HG02938 (cell line): ENCODE results near the gene PSMC5.

Experiments
- ATAC-seq: cut with Tn5 transposase; IDR thresholded peaks from one replicate; pipeline ENCODE4 v1.9.1; 2021; ENCODE audit warnings: mild to moderate bottlenecking, moderate library complexity; ENCODE audit not compliant: unreplicated experiment

PSMC5 gene

DNA sequence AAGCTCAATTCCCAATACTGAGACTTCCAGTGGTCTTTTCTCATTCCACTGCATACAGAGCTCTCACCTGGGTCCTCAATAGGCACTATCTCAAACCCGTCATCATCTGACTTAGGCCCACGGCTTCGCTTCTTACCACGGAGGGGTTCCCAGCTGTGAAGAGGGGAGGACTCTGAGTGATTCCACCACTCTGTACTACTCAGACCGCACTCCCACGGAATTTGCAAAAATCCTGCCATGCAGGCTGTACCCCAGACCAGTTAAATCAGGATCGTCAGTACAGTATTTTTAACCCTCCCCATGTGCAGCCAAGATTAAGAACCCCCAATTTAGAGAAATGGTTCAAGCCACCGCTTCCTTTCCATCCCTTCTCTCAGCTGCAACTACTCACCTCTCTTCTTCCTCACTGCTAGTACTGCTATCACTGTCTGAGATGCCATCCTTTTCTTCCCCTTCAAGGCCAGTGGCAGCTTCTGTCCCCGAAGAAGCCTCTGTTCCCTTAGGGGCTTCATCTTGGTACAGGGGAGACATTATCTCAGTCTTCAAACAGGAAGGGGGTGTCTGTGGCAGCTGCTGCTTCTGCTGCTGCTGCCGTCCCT is 6.2 kb upstream of the PSMC5 start:
- ATAC-seq: no peak

DNA sequence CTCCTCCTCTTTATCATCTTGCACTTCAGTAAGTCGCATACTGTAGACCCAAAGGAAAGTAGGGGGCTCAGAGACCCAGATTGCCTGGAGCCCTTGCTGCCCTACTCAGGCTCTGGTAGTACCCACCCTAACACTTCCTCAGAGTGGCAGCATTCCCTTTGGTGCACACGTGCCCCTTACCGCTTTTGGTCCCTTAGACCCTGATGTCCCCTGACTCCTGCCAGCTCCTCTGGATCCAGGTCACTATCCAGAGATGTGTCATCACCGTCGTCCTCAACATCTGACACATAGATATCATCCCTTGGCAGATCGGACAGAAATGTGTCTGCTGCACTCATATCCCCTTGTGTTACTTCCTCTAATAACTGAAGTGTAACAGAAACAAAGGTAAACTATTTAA is 5.4 kb upstream of the PSMC5 start:
- ATAC-seq: no peak

GRCh38 chr17:63822537-63822936 is 4.7 kb upstream of the PSMC5 start:
- ATAC-seq: no peak

DNA sequence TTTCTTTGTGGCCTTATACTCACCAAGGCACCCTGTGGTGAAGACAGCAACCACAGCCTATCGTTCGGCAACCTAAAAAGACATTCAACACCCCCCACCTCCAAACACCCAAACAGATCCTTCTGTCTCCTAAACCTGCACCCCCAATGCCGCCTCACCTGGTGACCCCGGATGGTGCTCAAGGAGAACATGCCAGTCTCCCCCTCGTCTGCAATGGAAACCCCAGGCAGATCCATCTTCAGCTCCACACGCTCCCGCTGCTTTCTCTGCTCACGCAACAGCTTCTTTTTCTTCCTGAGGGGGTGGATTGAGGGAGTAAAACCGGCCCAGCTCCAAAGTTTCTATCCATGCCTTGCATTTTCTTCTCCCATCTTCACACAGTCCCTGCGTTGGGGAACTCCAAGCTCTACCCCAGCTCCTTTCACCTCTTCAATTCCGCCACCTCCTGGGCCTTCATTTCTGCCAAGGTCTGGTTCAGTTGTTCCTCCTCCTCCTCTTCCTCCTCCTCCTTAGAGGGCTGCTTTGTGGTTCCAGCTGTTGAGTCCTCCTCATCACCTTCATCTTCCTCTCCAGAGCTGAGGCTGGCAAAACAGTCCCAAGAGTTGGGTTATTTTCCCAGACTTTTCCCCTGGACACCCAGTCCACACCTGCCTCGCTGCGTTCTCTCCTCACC is 3.4 kb upstream of the PSMC5 start:
- no peak for ATAC-seq

GRCh38 chr17:63824362-63824761 is 2.9 kb upstream of the PSMC5 start:
- no peak for ATAC-seq

DNA sequence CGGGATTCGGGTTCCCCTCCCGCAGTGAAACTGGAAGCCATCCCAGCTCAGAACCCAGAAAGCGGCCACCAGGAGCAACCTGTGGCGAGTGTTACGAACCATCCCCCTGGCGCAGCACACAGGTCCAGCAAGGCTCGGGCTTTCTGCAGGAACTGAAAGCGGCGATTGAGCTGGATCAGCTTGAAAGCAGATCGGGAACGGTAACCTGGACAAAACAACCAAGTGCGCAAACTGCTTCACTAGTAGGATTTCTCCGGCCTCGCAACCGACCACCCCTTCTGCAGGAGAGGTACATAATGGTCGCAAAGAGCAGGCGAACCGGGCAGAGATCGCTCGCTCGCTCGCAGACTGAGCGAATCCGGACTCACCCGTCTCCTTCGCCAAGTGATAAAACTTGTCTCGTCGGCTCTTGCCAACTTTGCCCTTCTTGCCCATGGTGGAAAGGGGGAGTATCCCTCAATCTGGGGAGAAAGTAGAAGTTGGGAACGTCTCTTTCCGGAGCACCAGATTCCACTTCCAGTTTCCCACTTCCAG is 696 bp upstream of the PSMC5 start:
- ATAC-seq: peak; percentile 6

- no peak for ATAC-seq
These were observed 580 bp downstream of the PSMC5 start for GRCh38 chr17:63827801-63828221.

DNA sequence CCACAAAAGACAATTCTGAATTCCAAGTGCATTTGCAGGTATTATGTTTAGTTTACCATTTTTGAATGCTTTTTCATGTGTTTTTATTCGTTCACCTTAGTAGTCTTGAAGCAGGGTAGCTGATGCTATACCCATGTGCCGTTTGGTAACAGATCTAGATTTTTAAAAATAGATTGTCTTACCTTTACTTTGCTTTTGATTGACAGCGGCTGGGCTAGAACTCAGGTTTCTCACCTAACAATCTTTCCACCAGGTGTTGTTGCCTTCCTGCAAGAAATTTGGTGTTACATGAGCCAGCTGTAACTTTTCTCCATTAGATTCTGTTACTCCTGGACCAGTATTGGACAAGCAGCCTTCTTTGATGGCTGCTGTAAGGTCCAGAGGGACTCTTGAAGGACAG is 1.7 kb downstream of the PSMC5 start:
- ATAC-seq: no peak

- ATAC-seq: no peak
These were observed 3.0 kb downstream of the PSMC5 start for GRCh38 chr17:63830278-63830677.

- ATAC-seq: no peak
These were observed 3.8 kb downstream of the PSMC5 start for GRCh38 chr17:63830904-63831491.

DNA sequence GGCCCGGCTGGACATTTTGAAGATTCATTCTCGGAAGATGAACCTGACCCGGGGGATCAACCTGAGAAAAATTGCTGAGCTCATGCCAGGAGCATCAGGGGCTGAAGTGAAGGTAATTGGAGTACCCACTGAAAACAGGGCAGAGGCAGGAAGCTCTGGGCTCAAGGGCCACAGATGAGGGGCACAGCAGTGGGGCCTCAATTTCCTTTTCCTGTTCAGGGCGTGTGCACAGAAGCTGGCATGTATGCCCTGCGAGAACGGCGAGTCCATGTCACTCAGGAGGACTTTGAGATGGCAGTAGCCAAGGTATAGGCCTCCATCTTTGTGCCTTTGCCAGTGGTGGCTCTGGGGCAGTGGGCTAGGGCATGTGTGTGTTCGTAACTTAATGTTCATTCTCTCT is 4.3 kb downstream of the PSMC5 start:
- no peak for ATAC-seq

DNA sequence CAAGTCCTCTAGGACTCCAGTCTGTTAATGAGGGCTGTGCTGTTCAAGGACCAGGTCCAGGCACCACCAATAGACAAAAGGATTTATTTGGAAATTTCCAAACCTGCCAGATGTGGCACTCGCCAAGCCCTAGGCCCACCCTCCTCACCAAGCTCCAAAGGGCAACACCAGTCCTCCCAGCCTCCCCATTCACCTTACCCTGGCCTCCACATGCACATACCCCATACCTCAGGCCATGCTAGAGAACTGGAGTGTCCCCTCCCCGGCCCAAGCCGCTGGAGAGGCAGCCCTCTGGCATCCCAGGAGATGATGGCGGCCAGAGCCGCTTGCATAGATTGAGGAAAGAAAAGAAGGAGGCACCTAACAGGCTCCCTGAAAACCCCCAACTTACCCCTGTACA is 4.8 kb downstream of the PSMC5 start:
- ATAC-seq: no peak

GRCh38 chr17:63832455-63832854 is 5.2 kb downstream of the PSMC5 start:
- ATAC-seq: no peak

- no peak for ATAC-seq
These were observed 6.0 kb downstream of the PSMC5 start for GRCh38 chr17:63833026-63833740.

GRCh38 chr17:63833741-63834373 is 6.6 kb downstream of the PSMC5 start:
- ATAC-seq: no peak

DNA sequence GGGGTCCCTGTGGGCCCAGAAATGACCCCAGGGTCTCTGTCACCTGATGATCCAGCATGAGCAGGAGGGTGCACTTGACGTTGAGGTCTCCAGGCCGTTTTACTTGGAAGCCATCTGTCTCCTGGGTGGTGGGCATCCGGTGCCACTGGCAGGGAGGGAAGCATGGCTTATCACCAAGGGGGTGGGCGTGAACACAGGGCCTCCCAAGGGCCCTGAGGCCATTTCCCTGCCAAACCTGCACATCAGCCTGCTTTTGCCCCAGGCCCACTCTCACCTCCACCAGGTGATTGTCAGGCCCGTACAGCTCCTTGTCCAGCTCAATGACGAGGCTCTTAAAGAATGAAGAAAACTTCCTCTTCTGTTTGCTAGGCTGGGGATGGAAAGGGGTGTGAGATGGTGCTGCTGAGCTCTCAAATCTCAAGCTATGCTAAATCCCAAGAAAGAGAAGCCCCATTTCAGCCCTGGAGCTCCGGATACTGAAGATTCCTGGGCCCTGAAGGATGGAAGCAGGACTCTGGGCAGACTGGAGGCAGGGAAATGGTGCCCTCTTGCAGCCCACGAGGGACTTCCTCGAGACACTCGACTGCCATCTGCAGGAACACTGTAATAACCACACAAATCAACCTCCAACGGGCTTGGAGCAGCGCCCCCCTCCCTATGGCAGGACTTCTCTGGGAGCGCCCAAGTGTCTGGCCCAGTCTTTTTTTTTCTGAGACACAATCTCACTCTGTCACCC is 7.4 kb downstream of the PSMC5 start:
- ATAC-seq: no peak

- ATAC-seq: no peak
These were observed 8.0 kb downstream of the PSMC5 start for GRCh38 chr17:63835167-63835720.

DNA sequence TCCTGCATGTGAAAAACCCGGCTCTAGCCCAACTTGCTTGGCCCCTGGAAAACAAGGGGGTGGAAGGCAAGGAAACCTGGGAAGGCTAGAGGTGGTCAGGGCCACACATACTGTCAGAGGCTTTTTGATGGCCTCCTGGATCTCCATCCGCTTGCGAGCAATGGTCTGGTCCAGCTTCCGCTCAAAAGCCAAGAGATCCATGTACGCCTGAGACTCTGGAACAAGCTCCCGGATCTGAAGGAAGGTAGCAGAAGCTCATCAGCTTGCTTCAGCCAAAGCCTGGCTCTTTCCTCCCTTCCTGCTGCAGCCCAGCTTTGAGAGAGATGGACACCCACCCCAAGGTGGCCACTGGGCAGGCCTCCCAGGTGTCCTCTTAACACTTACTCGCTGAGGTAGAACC is 9.6 kb downstream of the PSMC5 start:
- no peak for ATAC-seq

- no peak for ATAC-seq
These were observed 10.2 kb downstream of the PSMC5 start for GRCh38 chr17:63837480-63837879.

DNA sequence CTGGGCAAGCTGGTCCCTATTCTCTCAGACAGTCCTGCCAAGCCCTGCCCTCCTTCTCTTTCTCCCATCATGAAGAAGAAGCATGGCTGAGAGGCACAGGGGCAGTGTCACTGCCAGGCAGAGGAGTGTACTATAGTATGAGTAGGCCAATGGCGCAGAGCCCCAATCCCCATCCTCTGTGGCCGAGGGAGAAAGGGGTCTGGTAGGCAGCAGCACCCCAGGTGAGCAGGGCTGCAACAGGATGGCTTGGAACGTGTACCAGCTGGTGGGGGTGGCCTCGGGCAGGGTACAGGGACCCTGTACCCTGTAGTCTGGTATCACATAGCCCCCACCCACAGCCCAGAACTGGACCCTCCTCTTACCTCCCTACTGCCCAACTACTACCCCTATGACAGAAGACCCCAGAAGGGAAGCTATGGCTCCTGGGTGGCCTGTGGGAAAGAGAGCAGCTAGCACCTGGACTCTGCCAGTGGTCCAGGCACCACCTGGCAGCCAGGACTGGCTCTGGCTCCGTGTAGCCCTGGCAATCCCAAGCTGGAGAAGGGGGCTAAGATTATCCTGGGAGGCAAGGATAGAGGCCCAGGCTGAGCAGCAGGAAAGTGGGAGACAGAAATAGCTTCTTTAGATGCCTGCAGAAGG is 10.8 kb downstream of the PSMC5 start:
- ATAC-seq: no peak
